ENCODE results near the gene TINAG.

GRCh38 chr6:54264581-54265272 is 43.5 kb upstream of the TINAG start:
- no peak for TF ChIP-seq CTCF (IDR thresholded peaks at IDR 0.05; ENCODE audit: low read depth, low read length)
- no peak for TF ChIP-seq MYC (IDR thresholded peaks at IDR 0.05; ENCODE audit: low read depth, low read length)
